HG02678 (cell line): ENCODE measurements around the gene KRT37.

Experiments
- ATAC-seq: cut with Tn5 transposase; IDR thresholded peaks from one replicate; pipeline ENCODE4 v1.9.1; 2021; ENCODE audit warnings: mild to moderate bottlenecking, moderate library complexity; ENCODE audit not compliant: unreplicated experiment

Gene KRT37

GRCh38 chr17:41377546-41377945 lies 46.8 kb downstream of the KRT37 start:
- ATAC-seq, result no peak
